Testis (tissue), 3 donors: ENCODE data around the gene ZNF839. TPM values are rescaled to one million over a fixed set of nuclear protein-coding genes. Genes with fewer than 3 reads are reported as not detected.

Experiments
- DNase-seq: peaks from one replicate; pipeline ENCODE4 v3.0.0-alpha.2; 2019
- H3K27ac ChIP-seq, 2 donors: fragments of 200-600 bp; sonication (generic); one replicate each; pipeline ENCODE4 v1.5.1; 2019
- H3K27me3 ChIP-seq: fragments of 200-600 bp; sonication (generic); one replicate; pipeline ENCODE4 v1.5.1; 2019
- H3K36me3 ChIP-seq: fragments of 200-600 bp; sonication (generic); one replicate; pipeline ENCODE4 v1.5.1; 2017; ENCODE audit warnings: low read depth; ENCODE audit errors: missing control alignments
- H3K4me1 ChIP-seq: fragments of 200-600 bp; sonication (generic); one replicate; pipeline ENCODE4 v1.5.1; 2019
- H3K4me3 ChIP-seq, 2 donors: fragments of 200-600 bp; sonication (generic); one replicate each; pipeline ENCODE4 v1.5.1; 2017 to 2019
- H3K9me3 ChIP-seq: fragments of 200-600 bp; sonication (generic); one replicate; pipeline ENCODE4 v1.5.1; 2017
- POLR2A ChIP-seq: fragments of 450-650 bp; IDR thresholded peaks from one replicate; pipeline ENCODE4 v1.6.1; 2017; ENCODE audit warnings: antibody characterized with exemption, mild to moderate bottlenecking, moderate library complexity
- WGBS, 2 donors: methylation state at CpG; one replicate each; pipeline ENCODE4 v1.1.5; 2018; 5-methylcytosine and 5-hydroxymethylcytosine counted together
- intact Hi-C: fragments of 100-400 bp; cut with DNase I; formaldehyde crosslinking; loops from one replicate; pipeline ENCODE4 v1.15.1; 2023; ENCODE audit warnings: low total_unique reads
- polyA plus RNA-seq: library from polyadenylated mRNA; stranded (reverse); fragments of 350-450 nt; fragmentation: Illumina TruSeq; extraction: RNeasy Lipid Tissue Mini Kit (QIAGEN cat#74804); gene quantifications from one replicate; pipeline ENCODE4 v1.2.3, GENCODE V29; 2014; ENCODE audit warnings: low read depth, low replicate concordance; ENCODE audit not compliant: insufficient read depth
- total RNA-seq, 2 donors: library from RNA; depleted of rRNA; stranded (reverse); fragments of >200 nt; gene quantifications; one replicate each; pipeline ENCODE4 v1.2.3, GENCODE V29; 2016
- TF ChIP-seq, protein P1 (sequence below), 3 experiments: fragments of 450-650 bp in 2 of 3; fragments of 200-600 bp in 1 of 3; sonication (generic) in 1 of 3; IDR thresholded peaks; one replicate each; pipeline ENCODE4 v1.5.1; 2016 to 2019; ENCODE audit warnings: antibody characterized with exemption in 3 of 3, mild to moderate bottlenecking in 2 of 3, moderate library complexity in 1 of 3

The ZNF839 gene
- total and polyA plus RNA-seq, 3 donors from 2014 or later = 41.4 to 59.0 (median 55.4) TPM

DNA sequence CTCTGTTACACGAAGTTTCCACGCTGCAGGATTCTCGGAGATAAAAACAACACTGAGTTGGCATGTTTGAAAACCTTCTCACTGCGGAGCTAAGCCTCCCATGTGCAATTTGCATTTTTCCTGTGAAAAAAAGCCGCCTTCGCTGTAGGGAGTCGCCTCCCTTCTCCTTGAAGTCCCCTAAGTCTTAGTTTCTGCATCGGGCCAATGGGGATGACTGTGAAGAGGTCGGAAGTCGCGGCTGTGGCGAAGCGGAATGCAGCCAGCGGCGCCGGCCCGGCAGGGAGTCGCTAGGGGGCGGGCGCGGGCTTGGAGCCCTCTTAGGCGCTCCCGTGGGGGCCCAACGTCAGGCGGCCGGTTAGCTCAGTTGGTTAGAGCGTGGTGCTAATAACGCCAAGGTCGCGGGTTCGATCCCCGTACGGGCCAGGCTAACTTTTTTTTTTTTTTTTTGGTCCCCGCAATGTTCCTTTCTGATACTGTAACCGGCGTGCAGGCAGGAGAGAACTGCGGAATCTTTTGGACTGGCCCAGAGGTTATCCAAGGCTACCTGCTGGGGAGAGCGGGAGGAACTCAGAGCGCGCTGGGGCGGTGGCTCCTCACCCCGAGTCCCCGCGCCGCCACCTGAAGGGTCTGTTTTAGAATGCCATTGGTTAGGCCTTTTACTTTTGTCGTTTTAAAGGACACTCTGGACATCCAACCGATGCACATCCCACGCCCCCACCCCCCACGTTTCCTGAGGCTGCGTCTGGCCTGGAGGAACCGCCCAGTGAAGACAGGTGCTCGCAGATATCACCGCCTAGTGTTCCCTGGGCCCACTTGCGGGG lies 2.6 kb upstream of the ZNF839 start:
- Histone ChIP-seq H3K36me3 (no peaks in the 10 kb centered on the region), H3K4me3 (peak overlapping the region; percentile 57 to 61), H3K27ac (peak overlapping the region; percentile 73 to 98), H3K4me1 (peaks cover 40% of the 10 kb centered on the region), H3K27me3 (no peaks in the 10 kb centered on the region), H3K9me3 (no peaks in the 10 kb centered on the region)
- intact Hi-C loops = no loop called here
- 1% methylated on average over 49 to 54 of the region's 54 CpGs for WGBS, 2 donors
- DNase-seq = peak; percentile 96
- TF ChIP-seq, protein P1, sequence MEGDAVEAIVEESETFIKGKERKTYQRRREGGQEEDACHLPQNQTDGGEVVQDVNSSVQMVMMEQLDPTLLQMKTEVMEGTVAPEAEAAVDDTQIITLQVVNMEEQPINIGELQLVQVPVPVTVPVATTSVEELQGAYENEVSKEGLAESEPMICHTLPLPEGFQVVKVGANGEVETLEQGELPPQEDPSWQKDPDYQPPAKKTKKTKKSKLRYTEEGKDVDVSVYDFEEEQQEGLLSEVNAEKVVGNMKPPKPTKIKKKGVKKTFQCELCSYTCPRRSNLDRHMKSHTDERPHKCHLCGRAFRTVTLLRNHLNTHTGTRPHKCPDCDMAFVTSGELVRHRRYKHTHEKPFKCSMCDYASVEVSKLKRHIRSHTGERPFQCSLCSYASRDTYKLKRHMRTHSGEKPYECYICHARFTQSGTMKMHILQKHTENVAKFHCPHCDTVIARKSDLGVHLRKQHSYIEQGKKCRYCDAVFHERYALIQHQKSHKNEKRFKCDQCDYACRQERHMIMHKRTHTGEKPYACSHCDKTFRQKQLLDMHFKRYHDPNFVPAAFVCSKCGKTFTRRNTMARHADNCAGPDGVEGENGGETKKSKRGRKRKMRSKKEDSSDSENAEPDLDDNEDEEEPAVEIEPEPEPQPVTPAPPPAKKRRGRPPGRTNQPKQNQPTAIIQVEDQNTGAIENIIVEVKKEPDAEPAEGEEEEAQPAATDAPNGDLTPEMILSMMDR (IDR thresholded peaks at IDR 0.05) = peak; percentile 75 to 95 (median 87)
- TF ChIP-seq POLR2A = no peak

DNA sequence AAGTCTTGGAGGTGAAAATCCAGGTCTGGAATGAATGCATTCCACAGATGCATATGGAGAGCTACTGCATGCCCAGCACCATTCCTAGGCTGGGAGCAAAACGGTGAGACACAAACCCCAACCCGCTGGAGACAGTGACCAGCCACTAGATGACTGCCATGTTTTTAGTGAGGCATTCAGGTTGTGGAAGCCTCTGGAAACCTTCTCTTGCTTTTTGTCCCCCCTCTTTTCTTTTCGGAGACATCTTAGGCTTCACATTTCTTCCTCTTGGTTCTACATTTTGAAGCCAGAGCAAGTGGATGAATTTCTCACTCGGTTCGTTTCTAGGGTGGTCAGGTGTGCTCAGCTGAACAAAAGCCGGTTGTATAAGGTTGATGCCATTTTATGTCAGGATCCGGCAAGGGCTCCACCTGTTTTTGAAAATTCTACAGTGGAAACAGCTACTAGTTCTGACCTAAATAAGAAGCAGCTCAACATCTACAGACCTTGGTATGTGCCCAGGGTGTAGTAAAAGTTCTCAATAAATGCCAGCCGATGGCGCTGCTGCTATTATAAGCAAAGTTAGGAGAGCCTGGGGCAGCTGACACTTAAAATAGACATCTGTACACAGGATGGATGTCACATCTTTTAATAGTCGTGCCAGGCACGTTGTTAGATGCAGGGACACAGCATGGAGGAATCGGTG lies 1.8 kb upstream of the ZNF839 start:
- intact Hi-C loops = no loop called here
- TF ChIP-seq POLR2A = no peak
- TF ChIP-seq, protein P1 (IDR thresholded peaks at IDR 0.05) = peak in 1 of 3 experiments; percentile 20
- Histone ChIP-seq H3K27ac (peak overlapping the region; percentile 73 to 98), H3K27me3 (no peaks in the 10 kb centered on the region), H3K36me3 (no peaks in the 10 kb centered on the region), H3K4me3 (peak overlapping the region; percentile 57 to 61), H3K9me3 (no peaks in the 10 kb centered on the region), H3K4me1 (peaks cover 47% of the 10 kb centered on the region)
- WGBS, 2 donors = 38 to 47% methylated on average over 12 of the region's 12 CpGs
- DNase-seq = peak; percentile 84

- Histone ChIP-seq H3K27ac (peak overlapping the region; percentile 89 to 98), H3K27me3 (no peaks in the 10 kb centered on the region), H3K9me3 (no peaks in the 10 kb centered on the region), H3K4me1 (peaks cover 55% of the 10 kb centered on the region), H3K36me3 (no peaks in the 10 kb centered on the region), H3K4me3 (peak overlapping the region; percentile 84 to 85)
- WGBS, 2 donors = 43 to 49% methylated on average over 13 to 15 of the region's 15 CpGs
- no peak for DNase-seq
- no peak for TF ChIP-seq POLR2A
- TF ChIP-seq, protein P1 (IDR thresholded peaks at IDR 0.05) = no peak
- intact Hi-C loops = no loop called here
These were observed 717 bp upstream of the ZNF839 start for GRCh38 chr14:102318781-102319276.

DNA sequence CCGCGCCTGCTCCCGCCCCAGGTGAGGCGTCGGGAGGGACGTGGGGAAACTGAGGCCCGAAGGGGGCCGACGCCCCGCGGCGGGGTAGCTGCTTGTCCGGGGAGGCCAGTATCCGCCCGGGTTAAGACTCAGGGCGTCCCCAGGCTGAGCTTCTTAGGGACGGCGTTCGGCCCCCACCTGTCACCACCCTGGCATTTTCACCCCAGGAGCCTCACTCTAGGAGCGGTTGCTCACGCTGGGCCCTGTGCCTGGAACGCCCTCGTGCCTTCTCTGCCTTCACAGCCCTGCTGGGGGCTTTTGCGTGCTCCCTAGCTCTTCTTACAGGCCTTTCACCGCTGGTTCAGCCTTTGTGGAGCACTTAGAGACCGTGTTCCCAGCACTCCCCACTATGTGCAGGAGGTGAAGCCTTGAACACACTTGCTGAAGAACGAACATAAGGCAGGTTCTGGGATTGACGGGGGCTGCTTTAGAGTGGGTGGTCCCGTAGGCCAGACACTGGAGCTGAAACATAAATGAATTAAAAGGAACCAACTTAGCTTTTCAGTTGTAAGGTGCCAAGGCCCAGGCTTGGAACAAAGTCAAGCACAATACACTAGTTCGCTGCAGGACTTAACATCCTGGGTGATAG lies 601 bp downstream of the ZNF839 start:
- intact Hi-C loops = no loop called here
- Histone ChIP-seq H3K4me3 (peak overlapping the region; percentile 84 to 85), H3K36me3 (no peaks in the 10 kb centered on the region), H3K4me1 (peaks cover 55% of the 10 kb centered on the region), H3K27me3 (no peaks in the 10 kb centered on the region), H3K9me3 (no peaks in the 10 kb centered on the region), H3K27ac (peak overlapping the region; percentile 92 to 98)
- TF ChIP-seq, protein P1 (IDR thresholded peaks at IDR 0.05) = no peak
- no peak for TF ChIP-seq POLR2A
- DNase-seq = peak; percentile 37
- 5% methylated on average over 12 to 17 of the region's 30 CpGs for WGBS, 2 donors
